Body of pancreas (tissue), 4 donors: ENCODE data around the gene MXD4. TPM values are rescaled to one million over a fixed set of nuclear protein-coding genes. Genes with fewer than 3 reads are reported as not detected.

ENCODE experiments used
- ATAC-seq: fragments of 150-250 bp; one replicate; pipeline ENCODE4 v1.9.1; 2016
- DNase-seq, 4 donors: peaks; one replicate each; pipeline ENCODE4 v3.0.0-alpha.2; 2019
- H3K27ac ChIP-seq, 4 donors: fragments of 200-600 bp; sonication (generic); 1 replicate in 3 of 4; 2 replicates in 1 of 4; pipeline versions ENCODE4 v1.5.1 to v1.6.1; 2016 to 2019; ENCODE audit warnings: mild to moderate bottlenecking in 1 of 4, mixed read lengths in 1 of 4, moderate library complexity in 1 of 4
- H3K27me3 ChIP-seq, 2 donors: fragments of 200-600 bp; sonication (generic); one replicate each; pipeline ENCODE4 v1.6.0; 2016; ENCODE audit warnings: mild to moderate bottlenecking in 1 of 2
- H3K36me3 ChIP-seq, 2 donors: fragments of 200-600 bp; sonication (generic); replicated peaks in 1 of 2; 2 replicates each; pipeline ENCODE4 v1.5.1; 2016; ENCODE audit warnings: low read depth in 2 of 2; ENCODE audit not compliant: insufficient read depth in 1 of 2
- H3K4me1 ChIP-seq: fragments of 200-600 bp; sonication (generic); one replicate; pipeline ENCODE4 v1.6.0; 2016
- H3K4me3 ChIP-seq, 2 donors: fragments of 200-600 bp; sonication (generic); 1 replicate in 1 of 2; 2 replicates in 1 of 2; pipeline ENCODE4 v1.5.1; 2016 to 2019
- H3K9me3 ChIP-seq, 3 donors: fragments of 200-600 bp; sonication (generic); 1 replicate in 2 of 3; 2 replicates in 1 of 3; pipeline ENCODE4 v1.5.1; 2016
- CTCF ChIP-seq, 7 experiments: fragments of 450-650 bp in 4 of 7; fragments of 200-600 bp in 3 of 7; sonication (generic) in 3 of 7; IDR thresholded peaks; one replicate each; pipeline ENCODE4 v1.5.1; 2016 to 2019; ENCODE audit warnings: antibody characterized with exemption in 7 of 7
- POLR2A ChIP-seq, 3 donors: fragments of 450-650 bp; IDR thresholded peaks; one replicate each; pipeline ENCODE4 v1.6.1; 2016; ENCODE audit warnings: antibody characterized with exemption in 3 of 3, mild to moderate bottlenecking in 2 of 3
- WGBS, 2 donors: methylation state at CpG; one replicate each; pipeline ENCODE4 v1.1.5; 2017; 5-methylcytosine and 5-hydroxymethylcytosine counted together
- intact Hi-C: fragments of 100-400 bp; cut with DNase I; formaldehyde crosslinking; loops from one replicate; pipeline ENCODE4 v1.15.1; 2023
- total RNA-seq, 2 donors: library from RNA; depleted of rRNA; stranded (reverse); fragments of >200 nt; gene quantifications; one replicate each; pipeline ENCODE4 v1.1.0, GENCODE V29; 2016

Gene MXD4
- total RNA-seq, result 10 to 100 TPM; 40.7 to 45.5 TPM

- Histone ChIP-seq H3K4me1 (peaks cover 59% of the 10 kb centered on the region), H3K9me3 (no peaks in the 10 kb centered on the region)
Measured at GRCh38 chr4:2261853-2262144, at the start of gene MXD4. MXD4 (minus strand) TSS chr4:2262109; CDS start chr4:2261980, 129 bp downstream.

GRCh38 chr4:2306773-2307410 is 45.0 kb upstream of the MXD4 start:
- H3K4me1 ChIP-seq, result no peaks in the 10 kb centered on the region
- ATAC-seq, result no peak
- intact Hi-C loops, result no loop called here
- TF ChIP-seq POLR2A (IDR thresholded peaks at IDR 0.05), result no peak
- TF ChIP-seq CTCF (IDR thresholded peaks at IDR 0.05), result no peak
- H3K4me3 ChIP-seq, result no peak overlapping the region
- H3K9me3 ChIP-seq, result peaks cover 0 to 5% (median 0%) of the 10 kb centered on the region in 3 donors
- H3K27ac ChIP-seq, result no peak overlapping the region
- no peak for DNase-seq
- no peaks in the 10 kb centered on the region for H3K27me3 ChIP-seq
- no peaks in the 10 kb centered on the region for H3K36me3 ChIP-seq
- WGBS, 2 donors, result 87 to 92% methylated on average over 10 of the region's 10 CpGs

More at GRCh38 chr4:2261853-2262144, at the start of gene MXD4:
- DNase-seq (no peak), ATAC-seq (peak; percentile 1)
- Histone ChIP-seq H3K4me3 (peak within 1 kb of the TSS; percentile 46 to 92), H3K27ac (peak within 1 kb of the TSS; percentile 75 to 91 (median 89)), H3K27me3 (no peaks in the 10 kb centered on the region), H3K36me3 (no peaks in the 10 kb centered on the region)
- no peak for TF ChIP-seq POLR2A (IDR thresholded peaks at IDR 0.05)
- no peak for TF ChIP-seq CTCF (IDR thresholded peaks at IDR 0.05)
- 0% methylated on average over 9 of the region's 46 CpGs; no CpG with 5 or more reads in 1 of the 2 donors for WGBS, 2 donors
- intact Hi-C loops, result loop anchor here (10.0 kb wide), 1 partner anchor 163 kb away; no protein-coding TSS in a partner anchor

- WGBS, 2 donors, result 78 to 86% methylated on average over 7 to 11 of the region's 11 CpGs
- H3K27me3 ChIP-seq, result no peaks in the 10 kb centered on the region
- DNase-seq (no peak), ATAC-seq (no peak)
- no peak overlapping the region for H3K4me3 ChIP-seq
- H3K4me1 ChIP-seq, result no peaks in the 10 kb centered on the region
- H3K27ac ChIP-seq, result no peak overlapping the region
- intact Hi-C loops, result no loop called here
- H3K9me3 ChIP-seq, result peaks cover 0 to 5% (median 0%) of the 10 kb centered on the region in 3 donors
- TF ChIP-seq CTCF (IDR thresholded peaks at IDR 0.05) (no peak), POLR2A (IDR thresholded peaks at IDR 0.05) (no peak)
- no peaks in the 10 kb centered on the region for H3K36me3 ChIP-seq
Measured at GRCh38 chr4:2305766-2306501, 44.0 kb upstream of the MXD4 start.

GRCh38 chr4:2304877-2305561 is 43.1 kb upstream of the MXD4 start:
- no peak for ATAC-seq
- DNase-seq, result no peak
- intact Hi-C loops, result no loop called here
- Histone ChIP-seq H3K9me3 (peaks cover 0 to 5% (median 0%) of the 10 kb centered on the region in 3 donors), H3K27me3 (no peaks in the 10 kb centered on the region), H3K4me1 (no peaks in the 10 kb centered on the region), H3K4me3 (no peak overlapping the region), H3K36me3 (no peaks in the 10 kb centered on the region), H3K27ac (no peak overlapping the region)
- 89 to 93% methylated on average over 18 to 40 of the region's 41 CpGs for WGBS, 2 donors
- TF ChIP-seq CTCF (IDR thresholded peaks at IDR 0.05) (no peak), POLR2A (IDR thresholded peaks at IDR 0.05) (no peak)
